ENCODE measurements around the gene POLD4.

Gene POLD4

DNA sequence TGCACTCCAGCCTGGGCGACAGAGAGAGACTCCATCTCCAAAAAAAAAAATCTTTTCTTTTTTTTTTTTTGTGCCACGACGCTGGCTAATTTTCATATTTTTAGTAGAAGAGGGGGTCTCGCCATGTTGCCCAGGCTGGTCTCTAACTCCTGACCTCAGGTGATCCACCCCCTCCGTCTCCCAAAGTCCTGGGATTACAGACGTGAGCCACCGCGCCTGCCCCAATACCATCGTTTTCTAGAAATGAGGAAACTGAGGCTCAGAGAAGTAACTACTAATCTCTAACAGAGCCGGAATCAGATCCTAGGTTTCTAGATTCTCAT lies 36.5 kb downstream of the POLD4 start:
- intact Hi-C loops (cut with micrococcal nuclease): loop anchor here (1.0 to 2.0 kb wide), 4 partner anchors 29 to 64 kb away; partner anchors contain the start of gene GRK2
- Mint-ChIP-seq H3K36me3 (ENCODE audit: low read depth) (peaks cover 14% of the 10 kb centered on the region), H3K4me1 (ENCODE audit: low read depth) (peaks cover 32% of the 10 kb centered on the region)

DNA sequence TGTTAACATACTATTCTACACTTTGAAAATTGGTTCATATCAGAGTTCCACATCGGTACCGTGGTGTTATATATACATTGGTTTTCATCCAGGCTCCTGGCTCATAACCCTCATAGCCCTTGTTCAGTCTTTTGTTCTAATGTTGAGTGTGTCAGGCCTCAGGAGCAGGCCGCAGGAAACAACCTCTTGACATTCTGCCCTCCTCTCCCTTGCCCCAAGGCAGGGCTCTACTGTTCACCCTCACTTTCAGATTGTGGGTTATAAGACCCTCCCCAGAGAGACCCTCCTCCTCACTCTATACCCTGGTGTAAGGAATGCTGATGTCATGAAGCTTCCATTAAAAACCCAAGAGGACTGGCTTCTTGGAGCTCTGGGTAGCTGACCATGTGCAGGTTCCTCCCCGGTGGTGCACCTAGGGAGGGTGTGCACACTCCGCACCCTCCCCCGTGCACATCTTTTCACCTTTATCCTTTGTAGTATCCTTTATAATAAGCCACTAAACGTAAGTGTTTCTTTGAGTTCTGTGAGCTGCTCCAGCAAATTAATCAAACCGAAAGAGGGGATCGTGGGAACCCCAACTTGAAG lies 37.9 kb downstream of the POLD4 start:
- H3K27me3 Mint-ChIP-seq: peaks cover 10% of the 10 kb centered on the region
- peaks cover 43% of the 10 kb centered on the region for H3K4me1 Mint-ChIP-seq (ENCODE audit: low read depth)
- intact Hi-C loops (cut with micrococcal nuclease): no loop called here
- no peak overlapping the region for H3K27ac Mint-ChIP-seq
- H3K9me3 Mint-ChIP-seq: no peaks in the 10 kb centered on the region
- no peak overlapping the region for H3K4me3 Mint-ChIP-seq
- H3K36me3 Mint-ChIP-seq (ENCODE audit: low read depth): peaks cover 29% of the 10 kb centered on the region

More for the DNA sequence above, 36.5 kb downstream of the POLD4 start:
- Mint-ChIP-seq H3K27me3 (peaks cover 10% of the 10 kb centered on the region), H3K4me3 (peak overlapping the region; percentile 92), H3K9me3 (no peaks in the 10 kb centered on the region), H3K27ac (peak overlapping the region; percentile 96)

DNA sequence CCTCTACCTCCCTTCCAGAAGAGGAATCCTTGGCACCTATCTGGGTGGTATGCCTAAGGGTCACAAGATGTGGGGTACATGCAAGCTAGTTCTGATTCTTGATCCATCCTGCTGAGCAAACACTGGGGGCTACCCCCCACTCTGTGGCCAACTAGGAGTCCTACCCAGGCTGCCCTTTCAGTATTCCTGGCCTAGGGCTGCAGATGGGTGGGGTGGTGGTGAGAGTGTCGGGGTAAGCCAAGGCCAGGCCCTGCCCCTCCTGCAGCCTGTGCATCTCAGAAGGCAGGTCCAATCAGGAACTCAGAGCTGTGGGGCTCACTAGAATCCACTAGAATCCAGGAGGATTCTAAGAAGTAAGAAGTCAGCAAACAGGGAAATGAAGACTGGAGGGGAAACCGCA lies 39.1 kb downstream of the POLD4 start:
- peak overlapping the region; percentile 62 for H3K27ac Mint-ChIP-seq
- H3K27me3 Mint-ChIP-seq: peaks cover 10% of the 10 kb centered on the region
- no peak overlapping the region for H3K4me3 Mint-ChIP-seq
- H3K36me3 Mint-ChIP-seq (ENCODE audit: low read depth): peaks cover 41% of the 10 kb centered on the region
- intact Hi-C loops (cut with micrococcal nuclease): no loop called here
- H3K9me3 Mint-ChIP-seq: no peaks in the 10 kb centered on the region
- H3K4me1 Mint-ChIP-seq (ENCODE audit: low read depth): peaks cover 43% of the 10 kb centered on the region

DNA sequence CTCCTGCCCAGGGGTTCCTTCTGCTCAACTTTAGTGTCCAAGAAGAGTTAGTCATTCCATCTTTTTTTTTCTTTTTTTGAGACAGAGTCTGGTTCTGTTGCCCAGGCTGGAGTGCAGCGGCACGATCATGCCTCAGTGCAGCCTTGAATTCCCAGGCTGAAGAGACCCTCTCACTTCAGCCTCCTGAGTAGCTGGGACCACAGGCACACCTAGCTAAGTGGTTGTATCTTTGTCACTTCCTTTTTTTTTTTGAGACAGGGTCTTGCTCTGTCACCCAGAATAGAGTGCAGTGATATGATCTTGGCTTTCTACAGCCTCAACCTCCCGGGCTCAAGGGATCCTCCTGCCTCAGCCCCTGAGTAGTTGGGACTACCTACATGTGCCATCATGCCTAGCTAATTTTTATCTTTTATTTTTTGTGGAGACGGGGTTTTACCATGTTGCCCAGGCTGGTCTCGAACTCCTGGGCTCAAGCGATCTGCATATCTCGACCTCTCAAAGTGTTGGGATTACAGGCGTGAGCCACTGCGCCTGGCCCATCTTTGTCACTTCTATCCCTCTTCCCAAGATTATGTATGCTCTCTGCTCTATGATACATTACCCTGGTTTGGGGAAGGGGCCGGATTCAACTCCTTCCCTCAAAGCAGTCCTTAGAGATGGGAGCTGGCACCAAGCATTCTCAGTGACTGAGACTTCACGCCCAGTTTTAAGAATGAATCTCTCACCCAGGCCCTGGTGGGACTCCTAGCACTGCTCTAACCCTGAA lies 40.0 kb downstream of the POLD4 start:
- Mint-ChIP-seq H3K36me3 (ENCODE audit: low read depth) (peaks cover 50% of the 10 kb centered on the region), H3K4me1 (ENCODE audit: low read depth) (peaks cover 43% of the 10 kb centered on the region), H3K9me3 (no peaks in the 10 kb centered on the region), H3K4me3 (no peak overlapping the region), H3K27ac (peak overlapping the region; percentile 41), H3K27me3 (peaks cover 3% of the 10 kb centered on the region)
- intact Hi-C loops (cut with micrococcal nuclease): no loop called here

DNA sequence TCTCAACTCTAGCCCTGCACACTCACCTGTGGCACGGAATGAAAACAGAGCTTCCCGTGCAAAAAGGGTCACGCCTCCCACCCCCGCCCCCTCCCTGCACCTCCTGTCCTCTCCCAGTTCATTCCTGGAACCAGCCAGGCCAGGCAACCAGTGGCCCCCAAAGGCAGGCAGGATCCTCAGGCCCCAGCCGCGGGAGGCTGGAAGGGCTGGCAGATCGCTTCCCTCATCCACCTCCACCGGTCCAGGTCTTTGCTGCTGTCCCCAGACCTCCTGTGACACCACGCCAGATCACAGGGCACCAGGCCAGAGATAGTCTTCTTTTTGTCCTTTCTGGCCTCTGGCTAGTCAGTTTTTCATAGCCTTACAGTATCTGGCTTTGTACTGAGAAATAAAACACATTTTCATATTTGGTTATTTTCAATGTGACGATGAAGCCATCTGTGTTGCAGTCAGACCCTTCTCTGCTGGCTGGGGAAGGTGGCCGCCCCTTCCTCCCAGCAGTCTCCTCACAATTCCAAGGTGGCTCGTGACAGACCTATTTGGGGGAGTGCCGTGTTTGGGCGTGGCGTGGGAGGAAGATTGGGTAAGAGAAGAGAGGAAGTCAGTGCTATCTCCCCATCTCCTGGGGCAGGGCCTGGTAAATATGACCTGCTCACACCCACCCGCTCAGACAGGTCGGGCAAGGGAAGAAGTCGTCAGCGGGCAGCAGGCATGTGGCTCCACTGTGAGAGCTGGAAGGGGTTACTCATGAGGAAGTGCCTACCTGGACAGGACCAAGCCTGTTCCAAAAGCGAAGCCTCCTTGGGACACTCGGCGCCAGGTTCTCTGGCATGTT lies 40.9 kb downstream of the POLD4 start:
- no peaks in the 10 kb centered on the region for H3K27me3 Mint-ChIP-seq
- H3K27ac Mint-ChIP-seq: peak overlapping the region; percentile 41
- intact Hi-C loops (cut with micrococcal nuclease): no loop called here
- no peaks in the 10 kb centered on the region for H3K9me3 Mint-ChIP-seq
- peak overlapping the region; percentile 48 for H3K4me3 Mint-ChIP-seq
- peaks cover 52% of the 10 kb centered on the region for H3K36me3 Mint-ChIP-seq (ENCODE audit: low read depth)
- H3K4me1 Mint-ChIP-seq (ENCODE audit: low read depth): peaks cover 38% of the 10 kb centered on the region

DNA sequence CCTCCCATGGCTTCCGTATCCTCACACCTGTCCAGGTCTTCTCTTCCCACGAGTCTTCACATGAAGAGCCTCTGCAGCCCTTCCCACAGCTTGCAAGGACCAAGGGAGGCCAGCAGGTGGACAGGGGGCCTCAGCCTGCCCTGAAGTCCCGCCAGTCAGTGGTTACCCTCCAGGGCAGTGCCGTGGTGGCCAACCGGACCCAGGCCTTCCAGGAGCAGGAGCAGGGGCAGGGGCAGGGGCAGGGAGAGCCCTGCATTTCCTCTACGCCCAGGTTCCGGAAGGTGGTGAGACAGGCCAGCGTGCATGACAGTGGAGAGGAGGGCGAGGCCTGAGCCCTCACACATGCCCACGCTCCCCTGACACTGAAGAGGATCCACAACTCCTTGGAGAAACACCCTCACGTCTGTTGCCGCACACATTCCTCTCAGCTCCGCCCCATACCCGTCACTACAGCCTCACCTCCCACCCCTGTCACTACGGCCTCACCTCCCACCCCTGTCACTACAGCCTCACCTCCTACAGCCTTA lies 41.7 kb downstream of the POLD4 start:
- H3K4me3 Mint-ChIP-seq: no peak overlapping the region
- peaks cover 55% of the 10 kb centered on the region for H3K36me3 Mint-ChIP-seq (ENCODE audit: low read depth)
- intact Hi-C loops (cut with micrococcal nuclease): no loop called here
- no peaks in the 10 kb centered on the region for H3K9me3 Mint-ChIP-seq
- H3K4me1 Mint-ChIP-seq (ENCODE audit: low read depth): peaks cover 38% of the 10 kb centered on the region
- no peak overlapping the region for H3K27ac Mint-ChIP-seq
- H3K27me3 Mint-ChIP-seq: no peaks in the 10 kb centered on the region

DNA sequence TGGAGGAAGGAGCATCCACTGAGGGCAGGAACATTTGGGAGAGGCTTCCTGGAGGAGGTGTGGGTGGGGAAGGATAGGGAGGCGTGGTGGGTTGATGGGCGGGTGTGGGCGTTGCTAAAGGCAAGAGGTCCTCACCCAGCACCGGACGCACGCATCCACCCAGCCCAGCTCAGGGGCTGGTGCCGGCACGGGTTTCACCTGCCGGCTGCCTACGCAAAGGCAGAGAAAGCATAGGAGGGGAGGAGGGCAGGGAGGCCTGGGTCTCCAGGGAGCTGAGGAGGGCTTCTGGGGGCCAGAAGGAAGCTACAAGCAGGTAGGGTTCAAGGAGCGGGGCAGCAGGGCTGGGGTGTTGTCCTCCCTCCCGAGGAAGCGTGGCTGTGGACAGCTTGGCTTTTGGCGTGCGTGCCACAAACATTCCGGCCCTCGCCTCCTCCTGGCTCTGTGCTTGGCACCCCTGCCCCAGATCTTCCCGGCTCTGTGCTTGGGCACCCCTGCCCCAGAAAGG lies 42.2 kb downstream of the POLD4 start:
- peaks cover 60% of the 10 kb centered on the region for H3K36me3 Mint-ChIP-seq (ENCODE audit: low read depth)
- H3K4me3 Mint-ChIP-seq: no peak overlapping the region
- intact Hi-C loops (cut with micrococcal nuclease): no loop called here
- H3K9me3 Mint-ChIP-seq: no peaks in the 10 kb centered on the region
- H3K27me3 Mint-ChIP-seq: no peaks in the 10 kb centered on the region
- H3K27ac Mint-ChIP-seq: no peak overlapping the region
- H3K4me1 Mint-ChIP-seq (ENCODE audit: low read depth): peaks cover 38% of the 10 kb centered on the region

DNA sequence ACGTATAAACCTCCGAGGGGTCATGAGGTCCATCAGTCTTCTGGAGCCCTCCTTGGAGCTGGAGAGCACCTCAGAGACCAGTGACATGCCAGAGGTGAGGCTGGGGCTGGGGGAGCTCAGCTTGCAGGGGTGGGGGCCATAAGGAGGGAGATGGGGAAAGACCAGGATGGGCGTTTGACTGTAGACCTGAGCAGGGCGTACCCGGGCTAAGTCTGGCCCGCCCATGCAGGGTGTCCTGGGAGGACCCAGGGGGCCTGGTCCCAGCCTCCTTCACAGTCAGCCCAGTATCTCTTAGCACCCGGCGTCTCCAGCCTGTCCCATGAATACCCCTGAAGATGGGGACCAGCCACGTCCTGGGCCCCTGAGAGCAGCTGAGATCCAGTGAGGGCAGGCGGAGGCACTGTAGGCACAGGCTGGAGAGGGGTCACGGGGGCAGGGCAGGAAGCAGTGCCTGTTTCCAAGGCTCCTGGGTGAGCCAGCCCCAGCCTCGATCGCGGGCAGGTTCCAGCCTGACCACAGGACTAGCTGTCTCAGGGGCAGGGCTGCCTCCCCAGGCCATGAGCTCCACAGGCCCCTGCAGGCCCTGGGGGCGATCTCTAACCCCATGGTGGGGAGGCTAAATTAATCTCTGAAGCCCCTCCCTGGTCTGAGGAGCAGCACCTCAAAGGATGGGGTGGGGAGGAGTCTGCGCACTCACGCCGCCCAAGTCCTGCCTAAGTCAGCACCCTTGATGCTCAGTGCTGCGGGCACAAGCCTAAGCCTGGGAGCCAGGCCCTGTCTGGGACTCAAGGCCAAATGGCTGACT lies 42.9 kb downstream of the POLD4 start:
- H3K4me1 Mint-ChIP-seq (ENCODE audit: low read depth): peaks cover 41% of the 10 kb centered on the region
- no peaks in the 10 kb centered on the region for H3K27me3 Mint-ChIP-seq
- H3K9me3 Mint-ChIP-seq: no peaks in the 10 kb centered on the region
- H3K27ac Mint-ChIP-seq: no peak overlapping the region
- no peak overlapping the region for H3K4me3 Mint-ChIP-seq
- intact Hi-C loops (cut with micrococcal nuclease): no loop called here
- H3K36me3 Mint-ChIP-seq (ENCODE audit: low read depth): peaks cover 67% of the 10 kb centered on the region

DNA sequence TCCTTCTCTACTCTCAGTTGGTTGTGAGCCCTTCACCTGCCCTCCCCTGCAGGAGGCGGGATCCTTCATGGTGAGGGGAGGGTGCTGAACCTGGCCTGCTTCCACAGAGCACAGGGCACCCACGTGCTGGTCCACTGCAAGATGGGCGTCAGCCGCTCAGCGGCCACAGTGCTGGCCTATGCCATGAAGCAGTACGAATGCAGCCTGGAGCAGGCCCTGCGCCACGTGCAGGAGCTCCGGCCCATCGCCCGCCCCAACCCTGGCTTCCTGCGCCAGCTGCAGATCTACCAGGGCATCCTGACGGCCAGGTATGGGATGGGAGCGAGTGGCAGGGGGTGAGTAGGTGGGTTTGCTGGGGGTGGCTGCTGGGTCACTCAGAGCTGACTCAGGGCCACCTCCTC lies 43.7 kb downstream of the POLD4 start:
- H3K4me1 Mint-ChIP-seq (ENCODE audit: low read depth): peaks cover 49% of the 10 kb centered on the region
- no peak overlapping the region for H3K4me3 Mint-ChIP-seq
- intact Hi-C loops (cut with micrococcal nuclease): no loop called here
- no peaks in the 10 kb centered on the region for H3K9me3 Mint-ChIP-seq
- H3K27me3 Mint-ChIP-seq: no peaks in the 10 kb centered on the region
- H3K36me3 Mint-ChIP-seq (ENCODE audit: low read depth): peaks cover 75% of the 10 kb centered on the region
- H3K27ac Mint-ChIP-seq: no peak overlapping the region

DNA sequence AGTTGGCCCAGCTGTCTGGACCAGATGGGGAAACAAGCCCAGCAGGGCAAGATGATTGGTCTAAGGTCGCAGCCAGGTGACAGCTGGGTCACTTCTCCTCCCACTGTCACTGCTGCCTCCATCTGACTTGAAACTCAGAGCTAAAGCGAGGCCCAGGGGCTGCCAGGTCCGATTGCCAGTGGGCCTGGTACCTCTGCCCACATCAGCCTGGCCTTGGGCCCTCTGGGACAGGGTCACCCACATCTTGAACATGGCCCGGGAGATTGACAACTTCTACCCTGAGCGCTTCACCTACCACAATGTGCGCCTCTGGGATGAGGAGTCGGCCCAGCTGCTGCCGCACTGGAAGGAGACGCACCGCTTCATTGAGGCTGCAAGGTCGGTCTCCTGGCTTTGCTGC lies 44.2 kb downstream of the POLD4 start:
- Mint-ChIP-seq H3K9me3 (no peaks in the 10 kb centered on the region), H3K27ac (no peak overlapping the region), H3K27me3 (no peaks in the 10 kb centered on the region), H3K4me1 (ENCODE audit: low read depth) (peaks cover 49% of the 10 kb centered on the region), H3K36me3 (ENCODE audit: low read depth) (peaks cover 76% of the 10 kb centered on the region), H3K4me3 (no peak overlapping the region)
- intact Hi-C loops (cut with micrococcal nuclease): no loop called here

DNA sequence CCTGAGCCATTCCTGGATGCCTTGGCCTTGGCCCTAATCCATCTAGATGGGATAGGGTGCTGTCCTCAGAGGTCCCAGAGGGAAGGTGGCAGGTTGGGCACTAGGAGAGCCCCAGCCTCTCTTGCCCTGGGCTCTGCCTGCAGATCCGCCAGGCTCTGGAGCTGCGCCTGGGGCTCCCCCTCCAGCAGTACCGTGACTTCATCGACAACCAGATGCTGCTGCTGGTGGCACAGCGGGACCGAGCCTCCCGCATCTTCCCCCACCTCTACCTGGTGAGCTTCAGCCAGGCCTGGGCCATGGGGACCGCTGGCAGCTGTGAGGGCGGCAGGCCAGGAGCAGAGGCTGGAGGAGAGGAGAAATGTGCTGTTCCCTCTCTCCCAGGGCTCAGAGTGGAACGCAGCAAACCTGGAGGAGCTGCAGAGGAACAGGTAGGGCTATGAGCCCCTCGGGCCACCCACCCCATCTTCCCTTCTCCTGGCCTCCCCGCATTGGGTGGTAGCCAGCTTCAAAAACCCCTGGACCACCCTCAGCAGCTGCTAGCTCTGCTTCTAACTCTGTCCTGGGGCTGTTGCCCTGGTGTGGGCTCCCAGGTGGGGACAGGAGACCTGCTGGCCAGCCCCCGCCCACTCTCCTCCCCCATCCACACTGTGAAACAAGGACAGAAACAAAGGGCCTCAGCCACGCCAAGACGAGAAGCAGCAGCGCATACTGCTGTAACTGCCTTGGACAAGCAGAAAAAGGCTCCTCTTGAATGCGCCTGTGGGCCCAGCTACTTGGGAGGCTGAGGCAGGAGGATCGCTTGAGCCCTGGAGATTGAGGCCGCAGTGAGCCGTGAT lies 45.1 kb downstream of the POLD4 start:
- Mint-ChIP-seq H3K27me3 (no peaks in the 10 kb centered on the region), H3K4me3 (no peak overlapping the region), H3K4me1 (ENCODE audit: low read depth) (peaks cover 43% of the 10 kb centered on the region), H3K9me3 (no peaks in the 10 kb centered on the region), H3K27ac (no peak overlapping the region), H3K36me3 (ENCODE audit: low read depth) (peaks cover 76% of the 10 kb centered on the region)
- intact Hi-C loops (cut with micrococcal nuclease): no loop called here

DNA sequence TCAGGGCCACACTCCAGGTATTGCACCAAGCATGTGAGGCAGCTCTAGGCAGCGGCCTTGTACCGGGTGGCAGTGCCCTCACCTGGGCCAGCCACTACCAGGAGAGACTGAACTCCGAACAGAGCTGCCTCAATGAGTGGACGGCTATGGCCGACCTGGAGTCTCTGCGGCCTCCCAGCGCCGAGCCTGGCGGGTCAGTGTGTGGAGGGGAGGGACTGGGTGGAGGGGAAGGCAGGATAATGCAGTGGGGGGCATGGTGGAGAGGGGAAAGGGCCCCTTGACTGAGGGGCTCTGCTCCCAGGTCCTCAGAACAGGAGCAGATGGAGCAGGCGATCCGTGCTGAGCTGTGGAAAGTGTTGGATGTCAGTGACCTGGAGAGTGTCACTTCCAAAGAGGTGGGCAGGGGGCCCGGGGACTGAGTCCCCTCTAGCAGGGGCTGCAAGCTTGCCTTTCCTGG lies 45.8 kb downstream of the POLD4 start:
- Mint-ChIP-seq H3K4me3 (no peak overlapping the region), H3K9me3 (no peaks in the 10 kb centered on the region)
- intact Hi-C loops (cut with micrococcal nuclease): no loop called here

More for the DNA sequence above, 45.8 kb downstream of the POLD4 start:
- peaks cover 79% of the 10 kb centered on the region for H3K36me3 Mint-ChIP-seq (ENCODE audit: low read depth)
- H3K4me1 Mint-ChIP-seq (ENCODE audit: low read depth): peaks cover 41% of the 10 kb centered on the region
- peak overlapping the region; percentile 30 for H3K27ac Mint-ChIP-seq
- H3K27me3 Mint-ChIP-seq: no peaks in the 10 kb centered on the region

Data from dendritic cell treated with granulocyte-macrophage colony-stimulating factor and Interleukin-4, amounts not matched to agents 40 ng/mL and 50 ng/mL, for 4 days (primary cell).